Measurements from ENCODE around the gene BLCAP. TPM values are rescaled to one million over a fixed set of nuclear protein-coding genes. Genes with fewer than 3 reads are reported as not detected.
A peak's percentile ranks its signal among the peaks of the same experiment; 100 is the strongest.

The BLCAP gene
- total RNA-seq, 1 donor from 2014 or later = 97.2 TPM

DNA sequence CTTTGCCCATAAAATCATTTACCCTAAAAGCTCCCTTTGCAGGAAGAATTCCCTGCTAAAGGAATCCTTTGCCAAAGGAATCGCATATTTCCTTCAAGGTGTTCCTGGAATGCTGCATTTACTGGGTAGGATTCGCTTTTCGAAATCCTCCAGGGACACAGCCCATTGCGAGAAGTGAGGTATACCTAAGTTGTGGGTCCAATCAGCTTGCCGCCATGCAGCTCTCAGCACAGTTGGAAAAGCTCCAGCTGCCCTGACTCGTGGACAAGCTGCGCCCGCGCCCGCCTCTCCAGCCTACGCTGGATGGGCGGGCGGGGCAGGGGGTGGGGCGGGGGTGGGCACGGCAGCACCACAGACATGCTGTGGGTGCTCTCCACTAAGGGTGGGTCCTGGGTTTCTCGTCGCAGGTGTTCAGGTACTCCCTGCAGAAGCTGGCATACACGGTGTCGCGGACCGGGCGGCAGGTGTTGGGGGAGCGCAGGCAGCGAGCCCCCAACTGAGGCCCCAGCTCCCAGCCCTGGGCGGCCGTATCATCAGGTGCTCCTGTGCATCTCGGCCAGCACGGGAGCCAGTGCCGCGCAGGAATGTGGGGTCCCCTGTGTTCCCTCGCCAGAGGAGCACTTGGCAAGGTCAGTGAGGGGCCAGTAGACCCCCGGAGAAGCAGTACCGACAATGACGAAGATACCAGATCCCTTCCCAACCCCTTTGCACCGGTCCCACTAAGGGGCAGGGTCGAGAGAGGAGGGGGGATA is 5.2 kb downstream of the BLCAP start:
- Mint-ChIP-seq H3K4me3 (ENCODE audit: unreplicated experiment) (peak overlapping the region; percentile 88), H3K27ac (ENCODE audit: unreplicated experiment) (peak overlapping the region; percentile 52), H3K4me1 (ENCODE audit: low read depth, unreplicated experiment) (peaks cover 52% of the 10 kb centered on the region), H3K27me3 (ENCODE audit: unreplicated experiment) (peaks cover 19% of the 10 kb centered on the region), H3K36me3 (ENCODE audit: unreplicated experiment) (peaks cover 17% of the 10 kb centered on the region), H3K9me3 (ENCODE audit: unreplicated experiment) (peaks cover 13% of the 10 kb centered on the region)
- DNase-seq = peak; percentile 47
- TF ChIP-seq, protein P1, sequence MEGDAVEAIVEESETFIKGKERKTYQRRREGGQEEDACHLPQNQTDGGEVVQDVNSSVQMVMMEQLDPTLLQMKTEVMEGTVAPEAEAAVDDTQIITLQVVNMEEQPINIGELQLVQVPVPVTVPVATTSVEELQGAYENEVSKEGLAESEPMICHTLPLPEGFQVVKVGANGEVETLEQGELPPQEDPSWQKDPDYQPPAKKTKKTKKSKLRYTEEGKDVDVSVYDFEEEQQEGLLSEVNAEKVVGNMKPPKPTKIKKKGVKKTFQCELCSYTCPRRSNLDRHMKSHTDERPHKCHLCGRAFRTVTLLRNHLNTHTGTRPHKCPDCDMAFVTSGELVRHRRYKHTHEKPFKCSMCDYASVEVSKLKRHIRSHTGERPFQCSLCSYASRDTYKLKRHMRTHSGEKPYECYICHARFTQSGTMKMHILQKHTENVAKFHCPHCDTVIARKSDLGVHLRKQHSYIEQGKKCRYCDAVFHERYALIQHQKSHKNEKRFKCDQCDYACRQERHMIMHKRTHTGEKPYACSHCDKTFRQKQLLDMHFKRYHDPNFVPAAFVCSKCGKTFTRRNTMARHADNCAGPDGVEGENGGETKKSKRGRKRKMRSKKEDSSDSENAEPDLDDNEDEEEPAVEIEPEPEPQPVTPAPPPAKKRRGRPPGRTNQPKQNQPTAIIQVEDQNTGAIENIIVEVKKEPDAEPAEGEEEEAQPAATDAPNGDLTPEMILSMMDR (IDR thresholded peaks at IDR 0.05; ENCODE audit: partially characterized antibody, unreplicated experiment) = no peak

DNA sequence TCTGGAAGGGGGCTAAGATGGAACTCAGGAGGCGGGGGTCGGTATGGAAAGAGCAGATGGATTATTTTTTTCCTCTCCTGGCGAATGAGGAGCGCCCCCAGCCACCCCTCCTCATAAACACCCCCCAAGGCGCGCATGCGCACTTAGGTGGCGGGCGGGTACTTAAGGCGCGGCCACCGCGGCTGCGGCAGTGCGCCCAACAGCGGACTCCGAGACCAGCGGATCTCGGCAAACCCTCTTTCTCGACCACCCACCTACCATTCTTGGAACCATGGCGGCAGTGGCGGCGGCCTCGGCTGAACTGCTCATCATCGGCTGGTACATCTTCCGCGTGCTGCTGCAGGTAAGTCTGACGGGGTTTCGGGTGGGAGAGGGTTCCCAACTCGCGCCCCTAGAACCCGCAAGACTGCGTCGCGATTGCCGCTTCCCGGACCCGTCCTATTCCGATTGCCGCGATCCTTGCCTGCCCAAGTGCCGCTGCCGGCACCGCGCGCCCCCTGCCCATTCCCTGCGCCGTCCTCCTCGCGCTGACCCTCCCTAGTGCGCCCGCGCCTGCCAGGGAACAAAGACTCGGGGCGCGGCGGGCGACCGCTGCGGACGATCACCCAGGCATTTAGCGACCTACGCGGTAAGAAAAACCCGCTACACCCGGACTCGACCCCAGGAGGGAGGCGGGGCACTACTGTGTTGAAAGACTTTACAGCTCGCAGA is 6.5 kb downstream of the BLCAP start, which contains the start of gene NNAT:
Gene NNAT, plus strand, starts transcription at position 190 of the 711 bp plus-strand sequence. Its CDS starts 82 bp downstream, at position 272.
- Mint-ChIP-seq H3K4me1 (ENCODE audit: low read depth, unreplicated experiment) (peaks cover 59% of the 10 kb centered on the region), H3K36me3 (ENCODE audit: unreplicated experiment) (peaks cover 17% of the 10 kb centered on the region), H3K4me3 (ENCODE audit: unreplicated experiment) (peak within 1 kb of the TSS; percentile 88), H3K9me3 (ENCODE audit: unreplicated experiment) (peaks cover 17% of the 10 kb centered on the region), H3K27me3 (ENCODE audit: unreplicated experiment) (peaks cover 23% of the 10 kb centered on the region), H3K27ac (ENCODE audit: unreplicated experiment) (peak within 1 kb of the TSS; percentile 81)
- TF ChIP-seq, protein P1 (IDR thresholded peaks at IDR 0.05; ENCODE audit: partially characterized antibody, unreplicated experiment) = no peak
- peak; percentile 75 for DNase-seq

DNA sequence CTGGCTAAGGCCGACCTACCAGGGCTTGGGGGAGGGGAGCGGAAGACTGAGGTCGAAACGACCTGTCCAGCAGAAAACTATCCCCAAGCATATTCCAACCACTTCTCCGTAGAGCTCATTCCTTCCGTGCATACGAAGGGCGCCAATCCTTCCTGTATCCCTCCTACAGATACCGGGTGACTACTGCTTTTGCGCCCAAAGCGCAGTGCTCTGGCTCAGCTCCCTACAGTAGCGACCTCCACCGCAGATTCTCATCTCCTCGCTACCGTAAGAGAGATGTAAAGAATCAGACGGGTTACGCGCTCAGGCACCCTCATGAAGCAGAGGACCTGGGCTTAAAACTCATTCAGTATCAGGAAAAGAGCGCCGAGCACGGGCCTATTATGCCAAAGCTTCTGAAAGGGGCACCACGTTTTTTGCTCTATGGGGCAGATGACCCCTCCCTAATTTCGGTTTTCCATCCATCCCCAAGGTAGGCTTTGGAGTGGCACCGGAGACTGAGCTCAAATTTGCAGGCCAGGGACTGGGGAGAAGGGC is 7.2 kb downstream of the BLCAP start:
- Mint-ChIP-seq H3K36me3 (ENCODE audit: unreplicated experiment) (peaks cover 17% of the 10 kb centered on the region), H3K27me3 (ENCODE audit: unreplicated experiment) (peaks cover 23% of the 10 kb centered on the region), H3K9me3 (ENCODE audit: unreplicated experiment) (peaks cover 17% of the 10 kb centered on the region), H3K4me3 (ENCODE audit: unreplicated experiment) (peak overlapping the region; percentile 88), H3K27ac (ENCODE audit: unreplicated experiment) (peak overlapping the region; percentile 81), H3K4me1 (ENCODE audit: low read depth, unreplicated experiment) (peaks cover 57% of the 10 kb centered on the region)
- no peak for DNase-seq
- TF ChIP-seq, protein P1 (IDR thresholded peaks at IDR 0.05; ENCODE audit: partially characterized antibody, unreplicated experiment) = no peak

DNA sequence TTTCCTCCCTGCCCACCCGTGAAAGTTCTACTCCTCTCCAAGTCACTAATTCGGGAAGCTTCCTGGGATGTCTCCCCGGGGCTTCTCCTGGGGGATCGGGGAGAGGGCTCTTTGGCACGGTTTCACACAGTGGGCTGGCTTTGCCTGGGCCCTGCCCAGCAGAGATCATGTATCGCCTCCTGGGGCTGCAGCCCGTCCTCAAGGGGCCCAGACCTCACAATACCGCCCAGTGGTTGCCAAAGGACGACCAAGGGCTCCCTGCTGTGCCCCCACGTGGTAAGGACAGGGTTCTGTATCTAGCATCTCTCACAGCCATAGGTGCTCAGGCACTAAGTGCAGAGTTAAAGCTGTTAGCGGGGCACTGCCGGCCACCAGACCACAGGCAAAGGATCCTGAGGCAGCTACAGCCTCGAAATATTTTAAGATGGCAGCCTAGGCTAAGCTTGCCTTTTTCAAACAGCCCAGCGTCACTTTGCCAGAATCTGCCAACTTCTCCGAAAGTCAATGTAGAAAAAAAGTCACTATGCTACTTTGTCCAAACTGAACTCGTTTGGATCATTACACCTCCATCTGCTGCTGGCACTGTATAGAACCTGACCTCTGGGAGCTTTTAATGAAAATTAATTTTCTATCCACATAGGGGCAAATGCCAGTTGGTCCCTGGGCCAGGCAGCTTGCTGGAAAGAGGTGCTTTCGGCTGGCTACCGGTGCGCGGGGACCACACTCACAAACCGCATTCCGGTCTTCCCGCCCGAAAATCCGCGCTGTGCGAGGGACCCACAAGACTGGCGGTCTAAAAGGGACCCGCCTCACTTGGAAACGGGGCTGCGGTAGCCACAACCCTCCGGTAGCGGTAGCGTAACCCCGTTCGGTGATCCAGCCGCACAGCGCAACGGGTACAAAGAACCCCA is 7.9 kb downstream of the BLCAP start:
- peaks cover 17% of the 10 kb centered on the region for H3K36me3 Mint-ChIP-seq (ENCODE audit: unreplicated experiment)
- peak; percentile 35 for DNase-seq
- H3K27ac Mint-ChIP-seq (ENCODE audit: unreplicated experiment) = peak overlapping the region; percentile 81
- H3K9me3 Mint-ChIP-seq (ENCODE audit: unreplicated experiment) = peaks cover 19% of the 10 kb centered on the region
- TF ChIP-seq, protein P1 (IDR thresholded peaks at IDR 0.05; ENCODE audit: partially characterized antibody, unreplicated experiment) = no peak
- H3K4me1 Mint-ChIP-seq (ENCODE audit: low read depth, unreplicated experiment) = peaks cover 60% of the 10 kb centered on the region
- H3K27me3 Mint-ChIP-seq (ENCODE audit: unreplicated experiment) = peaks cover 23% of the 10 kb centered on the region
- H3K4me3 Mint-ChIP-seq (ENCODE audit: unreplicated experiment) = peak overlapping the region; percentile 88

All from glutamatergic neuron (in vitro differentiated cells).